HG03342 (cell line): ENCODE results near the gene ITGB8.

ENCODE experiments used
- ATAC-seq: cut with Tn5 transposase; IDR thresholded peaks from one replicate; pipeline ENCODE4 v1.9.1; 2021; ENCODE audit warnings: mild to moderate bottlenecking, moderate library complexity; ENCODE audit not compliant: unreplicated experiment

The ITGB8 gene

GRCh38 chr7:20331910-20332813 lies 1.5 kb downstream of the ITGB8 start:
- ATAC-seq = no peak

- no peak for ATAC-seq
These were observed 7.6 kb downstream of the ITGB8 start for GRCh38 chr7:20338285-20338684.

DNA sequence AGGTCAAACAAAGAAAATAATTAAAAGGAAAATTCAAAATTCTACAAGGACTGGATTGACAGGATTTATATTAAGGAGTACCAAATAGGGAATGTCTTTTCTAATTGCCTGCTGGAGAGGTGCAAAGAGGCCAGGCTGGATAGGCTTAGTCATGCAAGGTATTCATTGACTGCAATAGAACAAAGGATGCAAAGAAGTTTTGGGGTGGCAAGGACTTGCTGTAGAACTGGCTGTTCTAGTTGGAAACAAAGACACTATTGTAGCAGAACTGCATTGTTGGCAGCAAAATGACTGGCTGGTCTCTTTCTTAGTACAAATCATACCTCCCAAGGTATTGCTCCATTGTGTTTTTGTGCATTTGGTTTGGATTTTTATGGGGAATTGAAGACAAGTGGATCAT lies 10.1 kb downstream of the ITGB8 start:
- no peak for ATAC-seq

DNA sequence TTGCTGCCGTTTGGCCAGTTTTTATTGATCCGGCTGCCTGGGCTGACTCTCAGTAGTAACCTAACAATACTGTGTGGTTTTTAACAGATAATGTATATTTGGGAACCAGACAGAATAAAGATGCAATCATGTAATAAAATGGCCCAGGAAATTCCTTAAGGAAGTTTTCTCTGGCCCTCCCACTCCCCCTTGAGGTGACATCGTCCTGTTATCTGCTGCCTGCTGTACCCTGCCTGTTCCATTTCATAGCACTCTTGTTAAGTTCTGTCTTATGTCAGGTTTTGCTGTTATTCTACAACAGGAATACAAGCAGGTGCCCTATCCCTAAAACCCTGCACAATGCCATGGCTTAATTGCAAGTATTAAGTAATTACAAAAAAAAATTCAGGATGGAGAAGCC lies 12.5 kb downstream of the ITGB8 start:
- ATAC-seq = no peak

- ATAC-seq = no peak
These were observed 13.2 kb downstream of the ITGB8 start for GRCh38 chr7:20343941-20344340.

GRCh38 chr7:20344396-20344795 lies 13.7 kb downstream of the ITGB8 start:
- ATAC-seq = no peak

- ATAC-seq = no peak
These were observed 15.9 kb downstream of the ITGB8 start for GRCh38 chr7:20346577-20346976.

DNA sequence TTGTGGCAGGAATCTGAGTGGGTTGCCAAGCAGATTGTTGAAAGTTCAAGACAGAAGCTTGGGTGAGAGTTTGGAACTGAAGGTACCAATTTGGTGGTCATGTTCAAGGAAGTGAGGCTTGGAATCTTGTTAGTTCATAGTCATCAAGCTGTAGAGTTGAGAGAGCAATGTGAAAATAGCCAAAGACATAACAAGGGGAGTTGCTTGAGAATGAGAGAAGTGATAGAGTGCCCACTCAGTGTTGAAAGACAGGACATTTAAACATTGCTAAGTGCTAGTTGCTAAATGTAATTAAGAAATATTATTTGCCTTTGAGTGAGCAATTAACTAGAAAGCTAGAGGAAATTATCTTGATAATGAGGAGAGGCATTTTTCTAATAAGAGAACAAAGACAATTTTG lies 17.0 kb downstream of the ITGB8 start:
- no peak for ATAC-seq

- ATAC-seq = no peak
These were observed 17.6 kb downstream of the ITGB8 start for GRCh38 chr7:20348125-20348807.

GRCh38 chr7:20350518-20350951 lies 19.8 kb downstream of the ITGB8 start:
- no peak for ATAC-seq

DNA sequence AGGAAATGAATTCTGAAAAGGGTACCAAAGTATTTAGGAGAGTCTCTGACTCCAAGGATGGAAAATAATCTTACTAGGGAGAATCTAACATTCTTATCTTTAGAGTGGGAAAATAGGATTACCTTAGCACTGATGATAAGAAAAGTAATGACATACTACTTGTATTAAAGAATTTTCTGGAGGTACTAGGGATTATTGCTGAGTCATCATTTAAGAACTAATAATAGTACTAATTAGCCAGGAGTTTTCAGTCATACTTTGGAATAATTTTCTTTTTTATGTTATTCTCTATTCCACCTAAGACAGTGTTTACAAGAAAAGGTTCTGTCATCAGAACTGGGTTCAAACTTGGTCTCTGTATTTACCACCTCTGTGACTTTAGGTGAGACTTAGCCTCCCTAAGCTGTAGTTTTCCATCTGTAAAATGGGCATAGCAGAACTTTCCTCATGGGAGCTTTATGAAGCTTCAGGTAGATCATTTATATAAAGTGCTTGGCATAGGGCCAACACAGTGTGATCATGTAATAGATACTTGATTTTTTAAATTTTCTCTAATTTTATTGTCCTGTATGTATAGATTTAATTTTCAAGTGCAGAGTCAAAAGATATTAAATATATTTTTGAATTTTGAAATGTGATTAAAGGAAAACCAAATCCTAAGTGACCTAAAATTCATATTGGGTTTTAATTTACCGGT lies 20.4 kb downstream of the ITGB8 start:
- ATAC-seq = no peak

- no peak for ATAC-seq
These were observed 21.2 kb downstream of the ITGB8 start for GRCh38 chr7:20351901-20352300.

- ATAC-seq = no peak
These were observed 22.0 kb downstream of the ITGB8 start for GRCh38 chr7:20352573-20353306.

- no peak for ATAC-seq
These were observed 24.2 kb downstream of the ITGB8 start for GRCh38 chr7:20354610-20355528.

- ATAC-seq = no peak
These were observed 27.4 kb downstream of the ITGB8 start for GRCh38 chr7:20358106-20358505.

DNA sequence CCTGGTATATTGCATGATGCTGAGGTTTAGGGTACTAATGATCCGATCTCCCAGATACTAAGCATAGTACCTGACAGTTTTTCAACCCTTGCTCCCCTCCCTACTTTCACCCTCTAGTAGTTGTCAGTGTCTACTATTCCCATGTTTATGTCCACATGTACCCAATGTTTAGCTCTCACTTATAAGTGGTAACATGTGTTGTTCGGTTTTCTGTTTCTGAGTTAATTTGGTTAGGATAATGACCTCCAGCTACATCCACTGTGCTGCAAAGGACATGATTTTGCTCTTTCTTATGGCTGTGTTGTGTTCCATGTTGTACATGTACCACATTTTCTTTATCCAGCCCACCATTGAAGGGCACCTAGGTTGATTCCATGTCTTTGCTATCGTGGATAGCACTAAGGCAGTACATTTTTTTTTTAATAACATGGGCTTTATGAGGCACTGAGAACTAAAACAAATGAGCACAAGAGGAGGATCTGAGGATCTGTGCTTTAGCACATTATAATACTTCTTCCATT lies 28.1 kb downstream of the ITGB8 start:
- no peak for ATAC-seq

DNA sequence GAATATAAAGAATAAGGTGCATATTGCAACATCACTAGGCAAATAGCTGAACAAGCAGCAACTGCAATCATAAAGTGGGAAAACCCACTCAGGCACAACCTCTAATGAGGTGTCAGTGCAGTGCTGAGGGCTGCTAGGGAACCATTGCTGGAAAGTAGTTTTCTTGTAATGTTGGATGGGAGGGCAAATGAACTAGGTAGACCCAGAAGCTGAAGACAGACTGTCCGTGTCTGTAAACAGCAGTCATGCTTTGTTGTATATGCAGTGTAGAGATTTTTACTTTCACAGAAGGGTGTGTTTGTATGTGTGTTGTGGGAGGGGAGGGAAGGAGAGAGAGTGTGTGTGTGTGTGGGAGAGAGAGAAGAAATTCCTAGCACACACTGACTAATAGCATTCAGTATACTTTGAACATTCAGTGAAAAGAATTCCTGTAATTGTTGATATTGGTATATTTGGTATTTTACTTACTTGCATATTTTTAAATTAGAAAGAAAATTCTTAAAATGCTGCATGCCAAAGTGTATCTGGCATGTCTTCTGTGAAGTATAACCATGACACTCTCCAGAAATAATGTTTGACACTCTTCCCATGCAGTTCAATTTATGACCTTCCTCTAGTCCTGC lies 28.8 kb downstream of the ITGB8 start:
- no peak for ATAC-seq

DNA sequence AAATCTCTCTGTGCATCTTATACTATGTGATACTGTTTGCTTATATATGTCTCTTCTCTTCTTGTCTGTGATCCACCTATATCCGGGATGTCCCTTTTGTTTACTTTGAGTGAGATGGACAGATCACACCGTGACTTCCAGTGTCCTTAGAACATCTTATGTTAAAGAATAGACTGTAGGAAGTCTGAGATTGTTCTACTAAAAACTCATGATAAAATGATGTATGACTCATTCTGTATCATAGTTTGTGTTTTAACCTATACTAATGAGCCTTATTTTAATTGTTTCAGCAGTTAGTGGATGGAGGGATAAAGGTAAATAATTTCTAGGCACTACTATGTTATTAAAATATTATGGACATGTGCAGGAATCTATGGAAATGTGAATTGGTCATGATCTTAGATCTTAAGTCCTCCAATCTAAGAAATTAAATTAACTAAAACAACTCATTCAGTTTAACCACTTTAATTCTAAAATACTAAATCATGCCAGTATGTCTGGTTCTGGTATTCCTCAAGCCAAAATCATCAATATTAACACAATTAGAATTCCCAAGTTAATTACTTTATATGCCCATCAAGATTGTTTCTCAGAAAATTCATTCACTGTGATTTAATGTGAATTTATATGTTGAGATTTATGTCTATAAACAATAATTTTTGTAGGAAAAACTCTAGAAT lies 32.0 kb downstream of the ITGB8 start:
- no peak for ATAC-seq
